GM18526 (cell line): ENCODE data around the gene RIOK1.

Source experiments
- POLR2A ChIP-seq: IDR thresholded peaks from 3 replicates; pipeline ENCODE4 v1.6.1; 2011; ENCODE audit not compliant: insufficient read length; ENCODE audit errors: extremely low read depth

The RIOK1 gene

DNA sequence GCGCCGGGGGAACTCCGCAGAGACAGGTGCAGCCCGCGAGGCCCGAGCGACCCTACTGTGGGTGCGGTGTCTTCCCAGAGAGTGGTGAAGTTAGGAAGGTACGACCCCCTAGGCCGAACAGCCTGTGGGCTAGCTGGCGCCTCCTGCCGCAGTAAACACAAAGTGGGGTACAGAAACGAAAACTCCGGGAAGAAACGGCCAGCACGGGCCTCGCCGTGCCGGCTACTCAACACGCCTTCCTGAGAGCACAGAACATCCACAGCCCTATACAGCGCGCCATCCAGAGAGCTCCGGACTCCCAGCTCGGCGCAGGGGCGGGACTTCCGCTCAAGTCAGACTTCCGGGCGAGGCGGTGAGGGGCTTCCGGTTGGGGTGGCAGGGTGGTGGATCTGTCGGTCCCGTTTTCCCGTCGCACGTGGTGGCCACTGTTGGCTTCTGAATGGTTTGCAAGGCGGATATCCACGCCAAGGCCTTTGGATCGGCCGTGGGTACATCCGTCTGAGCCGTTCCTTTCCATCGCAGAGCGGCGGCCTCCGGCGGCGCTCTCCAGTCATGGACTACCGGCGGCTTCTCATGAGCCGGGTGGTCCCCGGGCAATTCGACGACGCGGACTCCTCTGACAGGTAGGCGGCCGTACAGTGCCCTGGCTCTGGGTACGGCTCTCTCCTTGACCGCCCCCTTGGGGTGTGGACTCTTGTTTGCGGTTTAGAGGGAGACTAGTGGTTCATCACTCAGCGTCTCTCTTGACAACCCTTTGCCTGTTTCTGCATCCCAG lies at the start of gene RIOK1, which contains the start of gene CAGE1:
Gene RIOK1 (plus strand): TSS at position 358 of the 775 bp plus-strand sequence. CDS start 195 bp downstream, at position 553.
Gene CAGE1 (minus strand): TSS at position 292 of the 775 bp plus-strand sequence. CDS start 2,569 bp downstream, outside the sequence.
- peak; percentile 96 for TF ChIP-seq POLR2A

DNA sequence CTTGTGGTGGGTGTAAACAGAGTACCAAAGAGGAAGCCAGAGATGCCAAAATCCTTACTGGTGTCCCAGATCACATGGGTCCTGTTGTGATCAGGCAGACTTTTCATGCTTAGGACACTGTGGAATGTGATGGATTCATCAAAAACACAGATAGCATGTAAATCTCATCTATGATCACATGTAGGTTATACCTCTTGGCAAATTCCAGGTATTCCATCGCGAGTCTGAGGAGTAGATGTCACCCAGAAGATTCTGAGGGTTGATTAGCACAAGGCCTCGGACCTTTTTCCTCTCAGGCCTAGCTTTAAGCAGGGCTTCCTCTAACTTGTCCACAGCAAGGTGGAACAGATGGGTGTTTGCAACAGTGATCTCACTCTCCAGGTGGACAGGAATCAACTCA lies 48.3 kb upstream of the RIOK1 start:
- no peak for TF ChIP-seq POLR2A

DNA sequence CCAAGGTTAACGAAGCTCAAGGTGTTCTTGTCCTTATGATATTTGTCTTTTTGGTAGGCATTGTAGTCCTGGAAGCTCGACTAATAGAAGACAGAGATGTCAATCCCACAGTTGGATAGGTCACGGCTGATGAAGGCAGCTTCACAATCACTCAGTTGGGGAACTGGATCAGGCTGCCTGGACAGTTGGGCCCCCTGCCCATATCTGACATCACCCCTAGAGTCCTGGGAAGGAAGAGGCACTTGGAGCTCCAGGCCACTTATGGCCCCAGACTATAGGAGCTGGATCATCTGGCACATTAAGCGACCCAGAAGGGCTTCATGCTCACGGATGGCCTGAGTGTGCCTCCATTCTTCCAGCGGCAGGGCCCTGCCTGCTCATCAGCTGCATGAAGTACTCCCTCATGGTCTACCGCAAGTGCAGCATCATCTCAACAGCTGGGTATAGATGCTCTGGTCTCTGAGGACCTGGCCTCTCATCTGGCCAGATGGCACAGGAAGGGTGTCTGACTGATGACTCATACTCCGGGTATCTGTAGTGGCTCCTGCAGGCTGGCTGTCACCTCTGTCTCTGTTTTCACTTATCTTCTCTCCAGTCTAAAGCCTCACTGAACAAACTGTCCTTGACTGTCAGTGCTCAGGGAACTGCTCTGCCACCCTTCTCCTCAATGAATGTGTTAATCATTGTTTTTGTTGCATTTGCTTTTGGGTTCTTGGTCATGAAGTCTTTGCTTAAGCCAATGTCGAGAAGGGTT lies 47.4 kb upstream of the RIOK1 start:
- no peak for TF ChIP-seq POLR2A

DNA sequence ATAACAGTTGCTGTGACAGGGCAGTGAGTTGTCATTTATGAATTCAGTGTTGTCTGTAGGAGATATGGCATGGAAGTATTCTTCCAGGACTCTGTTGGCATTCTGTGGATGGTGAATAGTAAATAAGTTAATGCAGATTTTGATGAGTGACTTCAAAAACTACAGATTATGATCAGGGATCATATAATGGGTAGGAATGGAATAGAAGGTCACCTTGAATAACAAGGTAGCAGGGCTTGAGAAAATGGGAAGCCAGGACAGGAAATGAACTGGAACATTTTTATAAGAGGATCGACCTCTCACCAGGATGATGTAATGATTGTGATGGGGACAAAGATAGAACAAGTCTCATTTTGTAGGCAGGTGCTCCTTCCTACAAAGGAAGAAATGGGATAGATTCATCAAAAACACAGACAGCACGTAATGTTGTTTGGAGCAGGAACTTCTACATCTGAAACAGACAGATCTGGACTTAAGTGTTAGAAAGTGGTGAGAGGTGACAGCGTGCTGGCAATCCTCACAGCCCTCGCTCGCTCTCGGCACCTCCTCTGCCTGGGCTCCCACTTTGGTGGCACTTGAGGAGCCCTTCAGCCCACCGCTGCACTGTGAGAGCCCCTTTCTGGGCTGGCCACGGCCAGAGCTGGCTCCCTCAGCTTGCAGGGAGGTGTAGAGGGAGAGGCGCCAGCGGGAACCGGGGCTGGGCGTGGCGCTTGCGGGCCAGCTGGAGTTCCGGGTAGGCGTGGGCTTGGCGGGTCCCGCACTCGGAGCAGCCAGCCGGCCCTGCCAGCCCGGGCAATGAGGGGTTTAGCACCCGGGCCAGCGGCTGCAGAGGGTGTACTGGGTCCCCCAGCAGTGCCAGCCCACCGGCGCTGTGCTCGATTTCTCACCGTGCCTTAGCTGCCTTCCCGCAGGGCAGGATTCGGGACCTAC lies 45.8 kb upstream of the RIOK1 start:
- no peak for TF ChIP-seq POLR2A

DNA sequence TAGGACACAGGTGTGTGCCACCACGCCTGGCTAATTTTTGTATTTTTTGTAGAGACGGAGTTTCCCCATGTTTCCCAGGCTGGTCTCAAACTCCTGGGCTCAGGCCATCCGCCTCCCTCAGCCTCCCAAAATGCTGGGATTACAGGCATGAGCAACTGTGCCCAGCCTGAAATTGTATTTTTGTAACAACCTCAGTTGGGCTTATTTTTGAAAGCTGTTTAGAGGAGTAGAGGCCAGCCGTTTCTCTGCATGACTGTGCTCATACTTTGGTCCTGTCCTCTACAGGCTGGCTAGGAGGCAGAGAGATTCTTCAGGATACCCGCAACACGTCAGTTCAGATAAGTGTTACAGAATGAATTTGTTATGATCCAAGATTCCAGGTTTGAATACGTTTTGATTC lies 22.2 kb upstream of the RIOK1 start:
- no peak for TF ChIP-seq POLR2A

DNA sequence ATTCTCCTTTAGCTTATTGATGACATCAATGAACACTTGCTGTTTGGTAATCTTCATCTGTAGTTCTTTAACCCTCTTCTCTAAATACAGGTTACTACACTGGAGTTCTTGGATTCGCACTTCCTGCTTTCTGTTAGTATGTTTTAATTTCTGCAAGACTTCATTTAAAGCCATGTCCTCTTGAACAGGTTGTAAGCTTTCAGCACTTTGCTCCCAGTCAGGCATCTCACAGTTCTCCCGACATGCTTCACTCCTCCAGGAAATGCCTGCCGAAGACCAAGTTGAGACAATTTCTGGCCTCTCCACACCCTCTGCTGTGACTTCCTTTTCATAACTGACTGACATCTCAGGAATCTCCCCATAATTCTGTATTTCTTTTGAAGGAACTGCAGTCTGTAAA lies 15.9 kb upstream of the RIOK1 start:
- TF ChIP-seq POLR2A = no peak

DNA sequence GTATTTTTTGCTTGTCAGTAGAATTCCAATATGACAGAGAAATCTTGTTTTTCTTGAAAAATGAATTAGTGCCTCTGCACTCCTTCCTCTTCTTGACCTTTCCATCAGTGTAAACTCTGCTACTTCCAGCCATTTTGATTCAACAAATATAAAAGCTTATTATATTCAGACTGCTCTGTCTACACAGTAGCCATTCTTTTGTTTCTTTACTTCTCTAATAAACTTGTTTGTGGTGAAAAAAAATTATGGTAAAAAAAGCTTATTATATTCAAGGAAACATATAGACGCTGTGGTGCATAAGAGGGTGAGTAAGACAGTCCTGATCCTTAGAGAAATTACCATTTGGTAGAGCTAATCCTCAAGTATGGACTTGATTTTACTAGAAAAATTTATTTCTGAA lies 11.6 kb upstream of the RIOK1 start:
- no peak for TF ChIP-seq POLR2A

DNA sequence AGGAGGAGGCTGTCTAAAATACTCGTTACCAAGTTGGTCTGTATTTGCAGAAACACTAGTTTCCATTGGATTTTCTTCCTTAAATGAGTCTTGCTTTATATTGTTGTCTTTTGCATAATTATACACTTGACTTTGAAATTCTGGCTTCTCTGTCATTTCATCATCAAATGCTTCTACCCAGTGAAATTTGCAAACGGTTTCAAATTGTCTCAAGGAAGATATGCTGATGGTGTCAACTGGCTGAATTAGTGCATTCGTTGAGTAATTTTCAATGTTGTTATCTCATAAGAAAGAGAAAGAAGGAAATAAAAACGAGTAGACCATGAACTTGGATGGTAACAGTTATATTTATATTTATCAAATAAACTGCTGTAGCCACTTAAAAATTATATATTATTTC lies 10.9 kb upstream of the RIOK1 start:
- TF ChIP-seq POLR2A = no peak

DNA sequence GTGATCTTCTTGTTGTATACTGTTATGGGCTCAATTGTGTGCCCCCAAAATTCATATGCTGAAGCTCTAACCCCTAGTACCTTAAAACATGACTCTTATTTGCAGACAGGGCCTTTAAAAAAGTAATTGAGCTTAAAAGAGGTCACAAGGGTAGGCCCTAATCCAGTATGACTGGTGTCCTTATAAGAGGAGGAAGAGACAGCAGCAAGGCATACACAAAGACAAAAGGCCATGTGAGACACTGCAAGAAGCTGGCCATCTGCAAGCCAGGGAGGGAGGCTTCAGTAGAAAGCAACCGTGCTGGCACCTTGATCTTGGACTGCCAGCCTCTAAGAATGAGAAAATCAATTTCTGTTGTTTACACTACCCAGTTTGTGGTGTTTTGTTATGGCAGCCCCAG lies 8.5 kb upstream of the RIOK1 start:
- no peak for TF ChIP-seq POLR2A

DNA sequence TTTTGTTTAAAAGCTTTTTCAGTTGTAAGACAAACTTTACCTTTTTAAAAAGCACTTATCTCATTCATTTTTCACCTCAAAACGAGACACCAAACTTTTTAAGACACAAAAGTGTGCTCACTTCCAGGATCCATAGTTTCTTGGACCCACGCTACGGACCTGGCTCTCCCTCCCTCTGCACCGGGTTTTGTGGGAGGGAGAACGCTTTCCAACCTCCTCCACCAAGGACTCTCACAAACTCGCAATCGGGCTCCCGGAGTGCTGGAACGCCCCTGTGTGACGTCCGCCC lies 502 bp upstream of the RIOK1 start:
- no peak for TF ChIP-seq POLR2A

DNA sequence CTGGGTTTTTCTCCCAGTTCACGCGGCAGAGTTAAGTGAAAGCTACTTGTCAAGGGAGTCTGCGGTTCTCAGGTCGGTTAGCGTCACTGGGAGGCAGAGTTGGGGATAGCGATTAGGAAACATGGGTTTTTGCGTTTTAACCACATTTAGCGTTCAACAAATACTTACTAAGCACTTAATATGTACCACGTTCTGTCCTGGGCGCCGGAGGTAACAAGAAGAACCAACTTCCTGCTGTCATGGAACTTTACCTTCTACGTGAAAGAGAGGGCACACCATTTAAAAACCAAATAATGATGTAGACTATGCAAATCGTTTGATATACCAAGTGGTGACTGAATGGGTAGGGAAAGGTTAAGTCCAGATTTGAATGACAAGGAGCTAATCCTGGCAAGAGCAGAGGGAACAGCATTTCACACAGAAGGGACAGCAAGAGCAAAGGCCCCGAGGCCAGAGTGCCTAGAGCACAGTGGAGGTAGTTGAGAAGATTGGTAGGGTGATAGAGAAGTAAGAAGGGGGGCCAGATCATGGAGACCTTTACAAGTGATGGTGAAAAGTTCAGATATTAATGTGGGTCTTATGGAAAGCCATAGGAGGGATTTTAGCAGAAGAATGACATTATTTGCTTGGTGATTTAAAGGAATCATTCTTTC lies 744 bp downstream of the RIOK1 start:
- no peak for TF ChIP-seq POLR2A

DNA sequence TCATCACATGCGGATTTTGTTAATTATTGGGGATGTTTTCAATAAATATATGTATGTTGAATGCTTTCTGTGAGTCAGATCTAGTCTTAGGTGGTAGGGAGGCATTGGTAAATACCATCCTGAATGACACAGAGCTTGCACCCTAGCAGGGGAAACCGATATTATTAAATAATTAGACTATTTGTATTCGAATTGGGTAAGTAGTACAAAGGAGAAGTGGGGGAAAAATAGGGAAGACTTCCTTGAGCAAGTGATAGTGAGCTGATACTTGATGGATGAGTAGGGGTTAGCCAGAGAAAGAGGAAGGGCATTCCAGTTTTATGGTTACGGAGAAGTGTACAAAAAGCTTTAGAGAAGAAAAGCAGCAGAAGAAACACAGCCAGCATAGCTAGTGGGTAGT lies 1.5 kb downstream of the RIOK1 start:
- no peak for TF ChIP-seq POLR2A

DNA sequence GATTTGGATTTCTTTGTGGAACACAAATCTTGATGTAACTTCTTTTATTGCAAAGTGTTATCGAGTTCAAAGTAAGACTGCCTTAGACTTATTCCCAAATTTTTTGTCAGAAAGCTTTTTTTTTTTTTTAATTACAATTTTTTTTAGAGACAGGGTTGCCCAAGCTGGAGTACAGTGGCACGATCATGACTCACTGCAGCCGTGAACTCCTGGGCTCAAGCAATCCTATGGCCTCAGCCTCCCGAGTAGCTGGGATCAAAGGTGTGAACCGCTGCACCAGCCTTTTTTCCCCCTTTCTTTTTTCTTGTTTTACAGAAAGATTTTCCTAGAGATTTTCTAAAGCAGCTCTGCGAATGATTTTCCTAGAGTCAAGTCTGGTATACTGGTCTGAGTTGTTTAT lies 2.8 kb downstream of the RIOK1 start:
- no peak for TF ChIP-seq POLR2A

DNA sequence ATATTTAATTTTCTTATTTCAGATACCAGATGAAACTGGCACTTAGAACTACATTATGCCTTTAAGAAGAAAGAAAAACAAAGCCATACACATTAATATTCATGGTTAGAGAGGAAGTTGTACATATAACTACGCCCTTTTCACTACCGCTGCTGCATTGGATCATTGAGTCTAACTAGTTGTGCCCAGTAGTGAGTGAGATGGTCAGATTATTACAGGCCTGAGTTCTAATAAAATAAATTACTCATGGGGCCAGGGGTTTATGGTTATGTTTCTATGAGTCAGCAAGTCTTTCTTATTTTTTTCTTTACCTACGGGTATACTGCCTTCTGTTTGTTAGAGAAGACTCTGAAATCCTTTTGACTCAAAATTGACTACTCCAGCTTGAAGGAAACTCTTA lies 11.5 kb downstream of the RIOK1 start:
- no peak for TF ChIP-seq POLR2A

DNA sequence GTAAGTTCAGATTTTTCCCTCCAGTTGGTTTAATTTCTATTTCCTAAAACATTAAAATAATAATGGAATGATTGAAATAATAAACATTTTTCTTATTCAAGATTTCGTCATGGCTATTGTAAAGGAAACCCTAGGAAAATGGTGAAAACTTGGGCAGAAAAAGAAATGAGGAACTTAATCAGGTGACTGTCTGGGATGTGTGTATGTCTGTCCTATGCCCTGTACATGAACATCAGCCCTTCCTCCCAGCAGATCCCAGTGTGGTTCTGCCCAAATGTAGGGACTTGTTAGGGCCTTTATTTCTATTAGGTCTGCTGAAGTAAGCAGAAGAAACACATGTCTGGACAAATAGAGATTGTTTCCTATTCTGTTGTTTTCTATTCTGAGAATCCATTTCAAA lies 13.1 kb downstream of the RIOK1 start:
- no peak for TF ChIP-seq POLR2A
